ENCODE results near the gene KIAA1671. TPM values are rescaled to one million over a fixed set of nuclear protein-coding genes. Genes with fewer than 3 reads are reported as not detected.
A peak's percentile ranks its signal among the peaks of the same experiment; 100 is the strongest.

Gene KIAA1671
- total RNA-seq, 4 donors from 2014 or later, result 16.2 to 35.0 (median 21.7) TPM

DNA sequence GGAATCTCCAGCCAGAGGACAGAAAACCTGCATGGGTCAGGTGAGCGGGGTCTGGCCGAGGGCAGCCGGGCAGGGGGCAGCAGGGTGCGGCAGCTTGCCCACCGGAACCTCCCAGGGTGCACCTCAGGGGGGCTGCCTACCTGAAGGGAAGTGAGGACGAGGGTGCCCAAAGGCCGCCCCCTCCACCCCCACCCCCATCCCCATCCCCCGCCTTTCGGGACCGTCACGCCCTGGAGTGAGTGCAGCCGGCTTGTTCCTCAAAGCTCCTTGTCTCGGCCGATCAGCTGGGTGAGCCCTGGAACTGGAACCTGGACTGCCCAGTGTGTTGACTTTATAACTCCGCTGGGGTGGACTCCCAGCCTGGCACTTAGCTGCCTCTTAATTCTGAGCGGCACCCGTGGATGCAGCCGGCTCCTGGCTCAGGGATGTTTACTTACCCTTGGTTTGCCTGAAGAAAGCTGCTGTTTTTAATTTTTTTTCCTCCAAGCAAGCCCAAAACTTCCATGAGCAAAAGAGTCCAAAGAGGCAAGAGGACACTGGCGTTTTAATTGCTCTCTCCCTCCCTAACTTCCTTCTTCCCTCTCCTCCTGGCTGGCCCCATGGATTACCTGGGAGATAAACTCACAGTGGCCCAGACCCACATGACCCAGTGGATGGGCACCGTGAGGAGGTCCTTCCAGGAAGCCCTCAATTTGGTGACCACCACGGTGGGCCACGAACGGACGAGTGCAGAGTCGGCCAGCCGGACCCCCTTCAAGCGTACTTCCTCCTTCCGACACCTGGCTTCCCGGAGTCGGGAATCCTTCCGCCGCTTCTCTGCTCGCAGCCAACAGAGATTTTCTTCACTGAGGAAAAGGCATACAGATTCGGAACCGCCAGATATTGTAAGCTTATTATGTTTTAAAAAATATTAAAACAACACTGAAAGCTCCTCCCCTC is 159.3 kb downstream of the KIAA1671 start:
- in situ Hi-C loops (cut with MboI; ENCODE audit: low sequenced_read_pairs in 4 of 4) (loop anchor here in 1 of 4 donors (10.0 kb wide), 1 partner anchor 53 kb away; no protein-coding TSS in a partner anchor), intact Hi-C loops (cut with DNase I; ENCODE audit: low total_unique reads) (loop anchor here (1.0 to 10.0 kb wide), 3 partner anchors 19 to 633 kb away; partner anchors contain the start of gene MYO18B)
- peak overlapping the region; percentile 71 to 80 (median 79) for H3K4me3 ChIP-seq
- H3K27me3 ChIP-seq, result no peaks in the 10 kb centered on the region
- H3K36me3 ChIP-seq, result peaks cover 0 to 13% of the 10 kb centered on the region in 2 donors
- ATAC-seq (peak; percentile 19 to 28), DNase-seq (peak; percentile 56 to 75)
- H3K4me1 ChIP-seq, result peaks cover 26 to 31% of the 10 kb centered on the region in 2 donors
- H3K27ac ChIP-seq, result peak overlapping the region; percentile 85 to 99 (median 95)
- no peaks in the 10 kb centered on the region for H3K9me3 ChIP-seq
- TF ChIP-seq POLR2A (IDR thresholded peaks at IDR 0.05), result no peak
- TF ChIP-seq, protein P1, sequence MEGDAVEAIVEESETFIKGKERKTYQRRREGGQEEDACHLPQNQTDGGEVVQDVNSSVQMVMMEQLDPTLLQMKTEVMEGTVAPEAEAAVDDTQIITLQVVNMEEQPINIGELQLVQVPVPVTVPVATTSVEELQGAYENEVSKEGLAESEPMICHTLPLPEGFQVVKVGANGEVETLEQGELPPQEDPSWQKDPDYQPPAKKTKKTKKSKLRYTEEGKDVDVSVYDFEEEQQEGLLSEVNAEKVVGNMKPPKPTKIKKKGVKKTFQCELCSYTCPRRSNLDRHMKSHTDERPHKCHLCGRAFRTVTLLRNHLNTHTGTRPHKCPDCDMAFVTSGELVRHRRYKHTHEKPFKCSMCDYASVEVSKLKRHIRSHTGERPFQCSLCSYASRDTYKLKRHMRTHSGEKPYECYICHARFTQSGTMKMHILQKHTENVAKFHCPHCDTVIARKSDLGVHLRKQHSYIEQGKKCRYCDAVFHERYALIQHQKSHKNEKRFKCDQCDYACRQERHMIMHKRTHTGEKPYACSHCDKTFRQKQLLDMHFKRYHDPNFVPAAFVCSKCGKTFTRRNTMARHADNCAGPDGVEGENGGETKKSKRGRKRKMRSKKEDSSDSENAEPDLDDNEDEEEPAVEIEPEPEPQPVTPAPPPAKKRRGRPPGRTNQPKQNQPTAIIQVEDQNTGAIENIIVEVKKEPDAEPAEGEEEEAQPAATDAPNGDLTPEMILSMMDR (IDR thresholded peaks at IDR 0.05 in 4 of 5, conservative IDR thresholded peaks at IDR 0.05 in 1 of 5), result peak in 1 of 5 experiments; percentile 33

DNA sequence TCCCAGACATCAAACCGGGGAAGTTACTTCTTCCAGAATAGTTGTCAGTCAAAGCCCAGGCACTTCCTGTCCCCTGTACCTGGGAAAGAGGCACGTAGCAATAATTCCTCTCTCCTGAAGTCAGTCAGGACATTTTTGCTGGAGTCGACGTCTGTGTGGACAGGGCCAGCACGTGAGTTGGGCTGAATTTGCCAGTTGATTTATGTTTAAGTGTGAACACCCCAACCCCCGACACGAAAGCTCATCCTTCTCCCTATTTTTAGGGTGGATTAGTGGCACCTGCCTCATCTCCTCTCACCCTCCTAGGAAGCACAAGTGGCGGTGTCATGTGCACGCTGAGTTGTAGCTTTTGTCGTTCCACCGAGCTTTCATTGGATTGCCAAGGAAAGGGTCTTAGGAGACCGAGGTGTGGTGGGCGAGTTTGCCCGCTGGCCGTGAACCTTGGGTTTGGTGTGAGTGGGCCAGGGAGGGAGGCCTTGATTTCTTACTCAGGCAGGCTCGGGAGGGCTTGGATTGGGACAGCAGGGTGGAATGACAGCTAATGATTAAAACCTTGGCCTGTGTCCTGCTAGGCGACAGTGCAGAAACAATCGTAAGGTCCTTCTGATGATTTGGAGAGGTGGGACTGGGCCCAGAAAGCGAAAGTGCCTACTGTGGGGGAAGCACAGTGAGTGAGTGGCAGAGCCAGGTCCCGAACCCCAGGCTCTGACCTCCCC is 160.2 kb downstream of the KIAA1671 start:
- Histone ChIP-seq H3K9me3 (no peaks in the 10 kb centered on the region), H3K27ac (peak overlapping the region; percentile 85 to 99 (median 95)), H3K4me3 (peak overlapping the region; percentile 71 to 80 (median 79)), H3K36me3 (peaks cover 0 to 13% of the 10 kb centered on the region in 2 donors), H3K27me3 (no peaks in the 10 kb centered on the region), H3K4me1 (peaks cover 26 to 31% of the 10 kb centered on the region in 2 donors)
- peak; percentile 81 to 91 for DNase-seq
- ATAC-seq, result peak; percentile 62 to 69
- TF ChIP-seq, protein P1 (IDR thresholded peaks at IDR 0.05 in 4 of 5, conservative IDR thresholded peaks at IDR 0.05 in 1 of 5), result no peak
- TF ChIP-seq POLR2A (IDR thresholded peaks at IDR 0.05), result peak; percentile 41 to 55
- in situ Hi-C loops (cut with MboI; ENCODE audit: low sequenced_read_pairs in 4 of 4) (loop anchor here in 1 of 4 donors (10.0 kb wide), 1 partner anchor 52 kb away; no protein-coding TSS in a partner anchor), intact Hi-C loops (cut with DNase I; ENCODE audit: low total_unique reads) (loop anchor here (1.0 to 10.0 kb wide), 2 partner anchors 49 to 632 kb away; partner anchors contain the start of gene MYO18B)

DNA sequence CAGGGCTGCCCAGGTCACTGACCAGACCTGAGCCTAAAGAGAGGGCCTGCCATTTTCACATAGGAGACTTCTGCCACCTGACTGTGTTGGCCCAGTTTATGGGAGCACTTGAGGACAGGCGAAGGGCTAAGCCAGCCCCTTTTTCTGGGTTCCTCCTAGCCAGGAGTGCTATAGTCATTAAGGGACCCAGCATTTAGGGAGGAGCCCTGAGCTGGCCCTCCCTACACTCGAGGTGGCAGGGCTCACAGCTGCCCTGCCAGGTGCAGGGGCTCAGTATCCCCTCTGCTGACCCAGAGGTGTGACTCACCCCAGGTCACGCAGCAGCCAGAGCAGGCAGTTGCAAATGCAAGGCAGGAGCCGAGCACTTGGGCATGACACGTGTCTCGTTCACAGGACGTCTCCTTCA is 160.8 kb downstream of the KIAA1671 start:
- H3K27me3 ChIP-seq, result no peaks in the 10 kb centered on the region
- peaks cover 0 to 12% of the 10 kb centered on the region in 2 donors for H3K36me3 ChIP-seq
- TF ChIP-seq, protein P1 (IDR thresholded peaks at IDR 0.05 in 4 of 5, conservative IDR thresholded peaks at IDR 0.05 in 1 of 5), result no peak
- peak; percentile 50 to 60 for TF ChIP-seq POLR2A (IDR thresholded peaks at IDR 0.05)
- ATAC-seq (peak; percentile 49 to 57), DNase-seq (peak; percentile 84 to 95)
- H3K4me1 ChIP-seq, result peaks cover 26 to 31% of the 10 kb centered on the region in 2 donors
- peak overlapping the region; percentile 71 to 80 (median 79) for H3K4me3 ChIP-seq
- in situ Hi-C loops (cut with MboI; ENCODE audit: low sequenced_read_pairs in 4 of 4), result loop anchor here in 1 of 4 donors (10.0 kb wide), 1 partner anchor 51 kb away; no protein-coding TSS in a partner anchor
- peak overlapping the region; percentile 85 to 99 (median 95) for H3K27ac ChIP-seq
- H3K9me3 ChIP-seq, result no peaks in the 10 kb centered on the region
- intact Hi-C loops (cut with DNase I; ENCODE audit: low total_unique reads), result loop anchor here (1.0 to 10.0 kb wide), 2 partner anchors 48 to 631 kb away; partner anchors contain the start of gene MYO18B
